Astrocyte of the cerebellum (primary cell): ENCODE results near the gene SNX8.

ENCODE experiments used
- DNase-seq: peaks from one replicate; pipeline ENCODE4 v3.0.0-alpha.2; 2011; ENCODE audit warnings: low read depth
- H3K4me3 ChIP-seq: 2 replicates; pipeline ENCODE4 v1.5.1; 2011; ENCODE audit warnings: mild to moderate bottlenecking, low read depth, low read length, moderate library complexity
- CTCF ChIP-seq: IDR thresholded peaks from 2 replicates; pipeline ENCODE4 v1.5.1; 2012; ENCODE audit warnings: low read length, low read depth, moderate library complexity, mild to moderate bottlenecking; ENCODE audit errors: missing control alignments
- in situ Hi-C: cut with HindIII; loops from 2 replicates; pipeline ENCODE4 v1.10.0; 2017; ENCODE audit warnings: low sequenced_read_pairs

SNX8 gene

GRCh38 chr7:2264158-2264557 is 50.1 kb downstream of the SNX8 start:
- no peak for TF ChIP-seq CTCF
- in situ Hi-C loops: no loop called here
- H3K4me3 ChIP-seq: no peak overlapping the region
- DNase-seq: no peak

- in situ Hi-C loops: no loop called here
- no peak for DNase-seq
- H3K4me3 ChIP-seq: no peak overlapping the region
- no peak for TF ChIP-seq CTCF
Observed at GRCh38 chr7:2263176-2263575, 51.1 kb downstream of the SNX8 start.

- H3K4me3 ChIP-seq: no peak overlapping the region
- no peak for DNase-seq
- in situ Hi-C loops: no loop called here
- TF ChIP-seq CTCF: no peak
Observed at GRCh38 chr7:2261611-2262010, 52.6 kb downstream of the SNX8 start.

- no peak for DNase-seq
- in situ Hi-C loops: no loop called here
- no peak for TF ChIP-seq CTCF
- H3K4me3 ChIP-seq: no peak overlapping the region
Observed at GRCh38 chr7:2260820-2261219, 53.4 kb downstream of the SNX8 start.

- TF ChIP-seq CTCF: no peak
- no peak for DNase-seq
- in situ Hi-C loops: no loop called here
- no peak overlapping the region for H3K4me3 ChIP-seq
Observed at GRCh38 chr7:2259480-2259879, 54.8 kb downstream of the SNX8 start.

GRCh38 chr7:2258661-2259365 is 55.4 kb downstream of the SNX8 start:
- no peak overlapping the region for H3K4me3 ChIP-seq
- no peak for TF ChIP-seq CTCF
- in situ Hi-C loops: no loop called here
- DNase-seq: no peak
